HG03066 (cell line): Measurements from ENCODE around the gene ATRIP.

Source experiments
- ATAC-seq: cut with Tn5 transposase; IDR thresholded peaks from one replicate; pipeline ENCODE4 v1.9.1; 2021; ENCODE audit warnings: low read depth; ENCODE audit not compliant: unreplicated experiment

ATRIP gene

DNA sequence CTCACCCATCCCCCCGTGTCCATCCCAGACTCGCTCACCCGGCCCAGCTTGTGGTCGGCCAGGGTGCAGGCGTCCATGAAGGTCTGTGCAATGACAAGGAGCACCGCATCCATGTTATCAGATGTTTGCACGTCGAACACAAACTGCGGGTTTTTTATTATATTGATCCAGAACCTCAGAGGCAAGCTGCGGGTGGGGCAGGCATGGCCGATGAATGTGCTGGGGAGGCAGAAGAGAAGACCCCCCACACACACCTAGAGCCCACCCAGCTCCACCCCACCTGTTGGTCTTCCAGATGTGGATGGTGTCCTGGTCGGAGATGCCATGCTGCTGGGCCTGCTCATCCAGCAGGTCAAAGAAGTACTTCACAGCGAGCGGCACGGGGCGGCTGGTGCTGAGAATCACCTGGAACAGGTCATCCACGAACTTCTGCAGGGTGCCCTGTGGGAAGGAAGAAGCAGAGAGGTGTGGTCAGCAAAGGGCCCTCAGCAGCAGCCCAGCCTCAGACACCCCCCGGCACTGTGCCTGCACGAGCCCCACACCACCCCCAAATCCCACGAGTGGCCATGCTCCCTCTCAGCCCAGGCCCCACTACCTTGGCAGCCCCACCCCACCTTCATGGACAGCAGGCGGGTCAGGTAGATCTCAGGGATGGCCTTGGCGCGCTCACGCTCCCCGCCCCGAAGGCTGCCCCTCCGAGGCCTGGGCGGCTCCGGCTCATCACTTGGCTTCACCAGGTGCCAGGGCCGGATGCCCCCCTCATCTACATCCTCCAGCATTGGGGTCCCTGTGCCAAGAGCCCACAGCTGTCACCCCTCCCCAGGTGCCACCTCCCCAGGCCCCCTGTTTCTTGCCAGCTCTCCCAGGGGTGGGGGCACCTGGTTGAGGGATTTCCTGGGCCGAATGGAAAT, 37.0 kb upstream of the ATRIP start:
- no peak for ATAC-seq

DNA sequence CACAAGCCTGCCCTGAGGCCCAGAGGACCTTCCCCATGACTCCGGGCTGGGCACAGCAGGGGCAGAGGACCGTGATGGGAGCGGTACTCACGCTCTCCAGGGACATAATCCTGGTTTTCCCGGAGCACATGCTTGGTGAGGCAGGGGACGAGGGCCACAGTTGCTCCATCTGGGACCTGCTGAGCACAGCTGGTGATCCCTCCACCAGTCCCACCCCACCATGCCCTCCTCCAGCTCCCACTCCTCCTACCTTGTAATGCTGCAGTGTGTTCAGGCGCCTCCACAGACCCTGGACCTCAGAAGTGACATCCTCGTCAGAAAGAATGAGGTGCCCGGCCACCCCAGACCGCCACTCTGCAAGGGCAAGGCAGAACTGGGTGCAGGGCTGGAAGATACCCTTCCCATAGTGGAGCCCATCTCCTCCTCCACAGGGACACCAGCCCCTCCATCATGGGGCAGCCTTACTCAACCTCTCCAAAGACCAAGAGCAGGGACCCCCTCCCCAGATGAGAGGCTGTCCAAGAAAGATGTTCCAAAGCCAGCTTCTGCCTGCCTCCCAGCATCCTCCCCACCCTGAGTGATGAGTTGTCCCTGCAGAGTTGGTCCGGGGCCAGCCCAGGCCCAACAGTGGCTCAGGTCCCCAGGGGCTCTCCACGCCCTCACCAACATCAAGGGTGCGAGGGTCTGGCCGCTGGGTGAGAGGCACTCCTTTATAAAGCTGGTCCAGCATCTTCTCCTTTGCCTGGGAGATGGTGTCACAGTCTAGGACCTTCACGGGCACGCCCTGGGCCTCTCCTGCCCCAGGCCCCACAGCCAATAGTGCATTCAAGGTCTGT, 36.1 kb upstream of the ATRIP start:
- ATAC-seq: no peak

- ATAC-seq: no peak
Observed at GRCh38 chr3:48411041-48411588, 35.4 kb upstream of the ATRIP start.

DNA sequence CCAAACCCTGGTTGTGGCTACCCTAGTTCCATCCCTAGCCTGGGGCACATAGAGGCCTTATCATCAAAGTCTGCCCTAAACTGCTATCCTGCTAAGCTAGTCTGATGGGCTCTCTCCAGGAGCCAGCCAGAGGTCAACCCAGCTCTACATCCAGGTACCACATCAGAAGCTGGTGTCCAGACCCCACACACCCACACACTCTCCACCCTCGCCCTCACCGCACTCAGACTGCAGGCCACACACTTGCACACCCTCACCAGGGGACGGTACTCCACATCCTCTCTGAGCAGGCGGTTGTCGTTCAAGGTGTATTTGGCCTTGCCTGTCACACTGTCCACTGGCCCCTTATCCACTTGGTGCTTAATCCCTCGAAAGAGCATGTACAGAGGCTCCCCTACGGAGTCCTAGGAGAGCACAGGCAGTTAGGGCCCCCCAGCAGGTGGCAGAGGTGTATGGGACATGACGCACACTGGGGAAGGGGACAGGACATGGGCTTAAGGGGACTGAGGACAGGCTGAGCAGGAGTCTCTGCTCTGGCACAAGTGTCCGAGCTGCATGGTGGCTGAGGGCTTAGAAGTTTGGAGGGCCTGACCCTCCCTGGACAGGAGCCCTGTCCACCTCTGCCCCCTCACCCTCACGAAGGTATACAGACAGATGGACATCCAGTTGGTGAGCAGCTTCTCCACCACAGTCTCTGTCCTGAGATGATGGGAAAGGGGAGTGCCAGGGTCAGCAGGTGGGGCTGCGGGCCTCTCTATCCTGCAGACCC, 34.7 kb upstream of the ATRIP start:
- ATAC-seq: no peak

DNA sequence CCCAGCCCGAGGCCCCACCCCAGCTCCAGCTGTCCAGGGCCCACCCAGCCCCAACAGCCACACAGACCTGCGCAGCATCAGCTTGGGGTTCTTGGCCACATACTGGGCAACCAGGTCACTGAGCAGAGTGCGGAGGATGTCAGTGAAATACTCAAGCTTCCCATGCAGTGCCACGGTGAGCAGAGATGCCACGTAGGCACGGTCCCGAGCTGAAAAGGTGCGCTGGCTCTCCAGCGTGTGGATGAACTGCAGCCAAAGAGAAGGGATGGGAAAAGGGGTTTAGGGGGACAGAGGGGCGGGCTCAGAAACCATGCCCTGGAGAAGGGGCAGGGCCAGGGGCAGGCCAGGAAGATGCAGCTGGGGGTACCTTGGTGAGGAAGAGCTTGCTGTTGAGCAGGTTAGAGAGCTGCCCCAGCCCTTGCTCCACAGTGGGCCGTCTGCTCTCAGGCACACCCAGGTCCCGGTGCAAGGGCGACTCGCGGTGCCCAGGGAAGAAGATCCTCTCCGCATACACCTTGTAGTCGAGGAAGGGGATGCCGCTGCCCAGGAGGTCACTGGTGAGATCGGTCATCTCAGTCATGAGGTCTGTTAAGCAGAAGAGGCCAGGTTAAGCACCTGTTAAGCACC, 34.0 kb upstream of the ATRIP start:
- no peak for ATAC-seq

DNA sequence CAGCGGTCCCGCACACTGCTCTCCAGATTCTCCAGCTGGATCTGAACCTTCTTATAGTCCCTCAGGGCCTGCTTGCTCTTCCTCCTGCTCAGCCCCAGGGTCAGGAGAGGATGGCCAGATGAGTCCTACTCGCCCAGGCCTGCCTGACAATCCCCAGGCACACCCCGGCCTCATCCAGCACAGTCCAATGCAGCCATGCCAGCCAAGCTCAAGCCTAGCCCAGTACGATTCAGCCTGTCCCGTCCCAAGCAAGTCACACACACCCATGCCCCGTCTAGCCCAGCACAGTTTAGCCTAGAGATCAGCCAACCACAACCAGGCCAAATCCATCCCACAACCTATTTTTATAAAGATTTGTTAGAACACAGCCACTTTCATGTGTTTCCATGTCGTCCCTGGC, 33.5 kb upstream of the ATRIP start:
- no peak for ATAC-seq

DNA sequence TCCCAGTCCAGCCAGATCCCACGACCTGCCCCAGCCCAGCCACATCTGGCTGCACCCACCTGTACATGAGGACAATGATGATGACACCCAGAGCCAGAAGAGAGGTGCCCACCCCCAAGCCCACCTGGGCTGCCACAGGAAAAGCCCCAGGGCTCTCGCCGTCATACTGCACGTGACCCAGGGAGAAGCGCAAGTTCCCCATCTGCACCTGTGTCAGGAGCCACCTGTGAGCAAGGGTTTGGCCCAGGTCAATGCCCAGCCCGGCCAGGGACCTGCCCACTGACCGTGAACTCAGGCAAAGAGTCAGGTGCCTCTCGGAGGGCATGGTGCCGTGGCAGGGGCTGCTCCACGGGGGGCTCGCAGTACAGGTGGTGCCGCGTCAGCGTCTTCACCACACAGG, 32.9 kb upstream of the ATRIP start:
- ATAC-seq: no peak

- no peak for ATAC-seq
Observed at GRCh38 chr3:48414376-48415250, 31.9 kb upstream of the ATRIP start.

DNA sequence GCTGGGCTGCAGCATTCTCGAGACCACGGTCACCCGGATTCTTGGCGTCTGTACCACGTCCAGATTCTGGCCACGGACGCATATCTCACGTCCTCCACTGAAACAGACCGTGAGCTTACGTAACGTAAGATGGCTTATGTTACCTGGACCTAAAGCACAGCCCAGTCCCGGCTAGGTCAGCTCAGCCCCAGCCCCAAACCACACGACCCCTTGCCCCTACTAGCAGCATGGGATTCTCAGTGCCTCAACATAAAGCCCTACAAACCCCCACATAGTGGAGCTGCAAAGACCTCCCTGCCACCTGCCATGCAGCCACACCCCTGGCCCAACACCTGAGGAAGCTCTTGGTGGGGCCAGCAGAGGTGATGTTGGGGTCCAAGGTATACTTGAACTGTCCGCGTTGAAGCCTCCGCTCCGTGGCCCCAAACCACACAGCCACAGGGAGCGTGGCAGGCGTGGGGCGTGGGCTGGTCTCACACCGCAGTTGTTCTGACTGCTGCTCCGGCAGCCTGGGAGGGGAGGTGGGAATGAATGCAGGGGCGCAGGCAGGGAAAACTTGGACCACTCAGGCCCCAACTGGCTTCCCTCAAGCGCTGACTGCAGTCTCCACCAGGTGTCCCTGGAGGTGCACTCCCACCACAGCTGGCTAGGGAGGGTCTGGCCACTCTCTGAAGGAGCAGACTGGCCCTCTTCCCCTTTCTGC, 31.1 kb upstream of the ATRIP start:
- no peak for ATAC-seq

DNA sequence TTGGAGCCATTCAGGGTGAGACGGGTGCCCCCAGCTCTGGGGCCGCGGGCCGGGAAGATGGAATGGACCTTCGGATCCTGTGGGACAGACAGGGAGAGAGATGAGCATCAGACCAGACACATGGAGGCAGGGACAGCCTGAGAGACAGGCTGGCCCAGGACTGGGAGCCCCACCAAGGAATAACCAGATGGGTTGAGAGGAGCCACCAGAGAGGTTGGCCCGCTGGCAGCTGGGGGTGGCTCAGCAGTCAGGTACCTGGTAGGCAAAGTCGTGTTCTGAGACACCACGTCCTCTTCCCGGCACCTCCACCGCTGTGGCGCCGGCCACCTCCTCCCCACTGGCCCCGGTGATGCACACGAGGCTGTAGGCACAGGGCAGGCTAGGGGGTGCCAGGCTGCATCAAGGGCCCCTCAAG, 30.4 kb upstream of the ATRIP start:
- ATAC-seq: no peak

DNA sequence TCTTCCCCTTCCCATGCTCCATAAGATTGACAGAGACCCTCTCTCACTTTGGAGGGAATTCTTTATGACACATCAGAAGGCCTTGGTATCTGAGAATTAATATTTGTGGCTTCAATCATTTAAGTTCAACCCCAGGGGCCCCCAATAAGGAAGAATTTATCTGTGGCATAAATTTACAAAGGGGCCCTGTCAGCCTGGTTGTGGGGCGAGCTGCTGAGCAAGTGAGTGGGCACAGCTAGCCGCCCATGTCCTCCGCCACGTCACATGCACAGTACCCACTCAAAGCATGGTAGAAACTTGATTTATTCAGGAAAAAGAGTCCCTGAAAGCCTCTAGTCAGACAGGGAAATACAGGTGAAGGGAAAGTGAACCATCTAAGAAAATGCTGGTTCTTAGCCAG, 30.0 kb upstream of the ATRIP start:
- ATAC-seq: no peak

- ATAC-seq: no peak
Observed at GRCh38 chr3:48417529-48418108, 28.9 kb upstream of the ATRIP start.

DNA sequence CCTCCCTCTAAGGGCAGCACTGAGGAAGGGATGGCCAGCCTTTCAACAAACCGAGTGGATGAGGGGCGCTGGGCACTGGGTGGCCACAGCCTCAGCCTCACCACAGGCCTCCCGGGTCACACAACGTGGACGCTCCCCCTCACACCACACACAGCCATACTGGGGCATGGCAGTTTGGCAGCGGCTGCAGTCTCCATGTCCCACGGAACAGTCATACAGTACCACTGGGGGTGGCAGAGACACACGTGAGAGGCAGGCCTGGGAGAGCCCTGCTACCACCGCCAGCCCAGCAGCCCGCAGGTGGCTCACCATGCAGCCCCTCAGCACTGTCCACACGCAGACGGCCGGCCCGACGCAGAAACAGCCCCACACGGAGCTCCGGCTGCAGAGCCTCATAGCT, 28.4 kb upstream of the ATRIP start:
- ATAC-seq: no peak

DNA sequence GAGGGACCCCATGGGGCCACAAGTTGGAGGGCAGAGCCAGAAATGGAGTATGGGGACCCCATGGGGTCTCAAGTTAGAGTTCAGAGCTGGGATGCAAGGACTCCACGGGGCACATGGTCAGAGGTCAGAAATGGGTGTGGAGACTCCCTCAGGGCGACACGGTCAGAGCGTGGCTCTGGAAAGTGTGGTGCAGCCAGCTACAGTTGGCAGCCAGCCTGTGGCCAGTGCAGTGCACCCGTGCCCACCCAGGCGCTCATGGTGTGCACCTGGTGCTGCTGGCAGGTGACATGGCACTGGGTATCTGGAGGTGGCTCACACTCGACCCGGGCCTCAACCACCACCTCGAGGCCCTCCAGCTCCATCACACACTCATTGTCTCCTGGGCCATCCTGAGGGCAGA, 27.9 kb upstream of the ATRIP start:
- no peak for ATAC-seq

DNA sequence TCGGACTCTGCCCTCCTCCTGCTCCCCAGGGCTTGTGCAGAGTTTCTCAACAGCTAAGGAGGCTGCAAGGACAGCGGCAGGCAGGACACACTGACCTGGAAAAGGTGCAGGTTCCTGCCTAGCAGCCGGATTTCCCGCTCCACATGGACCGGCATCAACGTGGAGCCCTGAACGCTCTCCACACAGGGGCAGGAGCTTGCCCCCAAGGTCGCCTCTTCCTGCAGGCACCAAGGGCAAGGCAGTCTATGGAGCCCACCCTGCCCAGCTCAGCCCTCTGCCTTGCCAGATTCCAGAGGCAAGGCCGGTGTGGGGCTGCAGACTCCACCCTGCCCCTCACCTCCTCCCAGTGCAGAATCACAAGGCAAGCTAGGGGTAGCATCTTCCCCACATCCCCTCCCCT, 27.4 kb upstream of the ATRIP start:
- ATAC-seq: no peak

GRCh38 chr3:48419597-48419996, 26.9 kb upstream of the ATRIP start:
- no peak for ATAC-seq

GRCh38 chr3:48420561-48420960, 26.0 kb upstream of the ATRIP start:
- ATAC-seq: no peak

DNA sequence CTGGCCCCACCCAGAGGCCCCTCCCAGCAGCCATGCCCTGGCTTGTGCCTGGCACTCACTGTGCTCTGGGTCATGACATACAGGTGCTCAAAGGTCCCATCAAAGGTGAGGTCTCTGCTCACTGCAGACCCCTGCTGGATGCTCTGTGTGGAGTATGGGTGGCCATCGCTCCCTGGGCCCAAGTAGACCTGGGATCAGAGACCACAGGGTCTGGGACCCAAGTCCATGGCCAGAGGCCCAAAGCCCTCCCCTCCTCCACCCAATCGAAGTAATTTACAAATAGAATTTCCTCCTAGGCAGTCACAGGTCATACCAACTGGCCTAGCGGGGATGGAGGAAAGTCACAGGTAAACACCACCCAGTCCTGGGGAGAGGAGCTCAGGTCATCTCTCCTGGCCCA, 24.3 kb upstream of the ATRIP start:
- ATAC-seq: no peak
